Umbilical cord (tissue), 2 donors: ENCODE data around the gene TSSK3. TPM values are rescaled to one million over a fixed set of nuclear protein-coding genes. Genes with fewer than 3 reads are reported as not detected.
"Not testable (repeated sequence)": the region's sequence is repeated elsewhere in the genome, so short reads cannot be mapped to it uniquely, and the experiment has no call there.

Experiments
- DNase-seq: peaks from one replicate; pipeline ENCODE4 v3.0.0-alpha.2; 2015; ENCODE audit warnings: low spot score
- total RNA-seq: library from RNA; depleted of rRNA; stranded (reverse); fragments of >200 nt; gene quantifications from one replicate; pipeline ENCODE4 v1.2.3, GENCODE V29; 2014; ENCODE audit warnings: low replicate concordance; ENCODE audit not compliant: insufficient read depth

The TSSK3 gene
- total RNA-seq, 1 donor from 2014 or later, result 1.9 TPM

GRCh38 chr1:32338637-32339145 is 23.6 kb upstream of the TSSK3 start:
- no peak for DNase-seq

GRCh38 chr1:32339363-32339978 is 22.9 kb upstream of the TSSK3 start:
- no peak for DNase-seq

GRCh38 chr1:32341186-32341757 is 21.1 kb upstream of the TSSK3 start:
- no peak for DNase-seq

GRCh38 chr1:32341971-32342370 is 20.4 kb upstream of the TSSK3 start:
- no peak for DNase-seq

- DNase-seq, result no peak
Observed at GRCh38 chr1:32342704-32343103, 19.6 kb upstream of the TSSK3 start.

GRCh38 chr1:32345289-32345827 is 17.0 kb upstream of the TSSK3 start:
- DNase-seq, result no peak

- DNase-seq, result no peak
Observed at GRCh38 chr1:32346532-32347157, 15.7 kb upstream of the TSSK3 start.

GRCh38 chr1:32349211-32349708 is 13.1 kb upstream of the TSSK3 start:
- DNase-seq, result no peak

GRCh38 chr1:32350785-32351398 is 11.4 kb upstream of the TSSK3 start:
- DNase-seq, result no peak

- peak; percentile 96 for DNase-seq
Observed at GRCh38 chr1:32351399-32352238, 10.7 kb upstream of the TSSK3 start.

GRCh38 chr1:32352239-32352745 is 10.0 kb upstream of the TSSK3 start:
- no peak for DNase-seq

GRCh38 chr1:32352831-32353383 is 9.4 kb upstream of the TSSK3 start:
- no peak for DNase-seq

GRCh38 chr1:32353431-32353830 is 8.9 kb upstream of the TSSK3 start:
- DNase-seq, result no peak

- peak; percentile 71 for DNase-seq
Observed at GRCh38 chr1:32353886-32354570, 8.3 kb upstream of the TSSK3 start.

GRCh38 chr1:32355778-32356177 is 6.6 kb upstream of the TSSK3 start:
- not testable (repeated sequence) for DNase-seq

GRCh38 chr1:32356478-32356877 is 5.9 kb upstream of the TSSK3 start:
- DNase-seq, result no peak

- DNase-seq, result no peak
Observed at GRCh38 chr1:32357614-32358013, 4.7 kb upstream of the TSSK3 start.

- DNase-seq, result no peak
Observed at GRCh38 chr1:32358435-32358834, 3.9 kb upstream of the TSSK3 start.

- no peak for DNase-seq
Observed at GRCh38 chr1:32361308-32361673, 1.0 kb upstream of the TSSK3 start.
